CD4-positive, alpha-beta T cell treated with Interleukin-15 for 1 hour (primary cell): Measurements from ENCODE around the gene RANBP1.
"Not testable (repeated sequence)": the region's sequence is repeated elsewhere in the genome, so short reads cannot be mapped to it uniquely, and the experiment has no call there.

Experiments
- DNase-seq: peaks from one replicate; pipeline ENCODE4 v3.0.0-alpha.2; 2020

The RANBP1 gene

GRCh38 chr22:20155330-20156041 is 39.6 kb downstream of the RANBP1 start:
- no peak for DNase-seq

DNA sequence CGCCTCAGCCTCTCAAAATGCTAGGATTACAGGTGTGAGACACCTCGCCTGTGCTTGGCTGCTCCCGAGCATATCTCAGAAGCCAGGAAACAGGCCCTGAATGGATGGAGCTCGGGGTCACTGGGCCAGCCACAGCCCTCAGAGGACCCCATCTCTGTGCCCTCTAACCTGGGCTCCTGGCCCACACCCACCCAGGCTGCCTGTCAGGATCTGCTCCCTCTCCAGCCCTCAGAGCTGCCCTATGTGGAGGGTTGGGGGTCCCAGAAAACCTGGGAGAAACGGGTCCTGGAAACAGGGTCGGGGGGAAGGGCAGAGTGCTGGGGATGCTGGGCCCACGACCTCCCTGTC is 40.1 kb downstream of the RANBP1 start:
- DNase-seq, result no peak

GRCh38 chr22:20156611-20157429 is 40.9 kb downstream of the RANBP1 start:
- DNase-seq, result peak; percentile 85

- DNase-seq, result no peak
Measured at GRCh38 chr22:20157430-20158183, 41.7 kb downstream of the RANBP1 start.

- DNase-seq, result no peak
Measured at GRCh38 chr22:20158391-20159036, 42.6 kb downstream of the RANBP1 start.

DNA sequence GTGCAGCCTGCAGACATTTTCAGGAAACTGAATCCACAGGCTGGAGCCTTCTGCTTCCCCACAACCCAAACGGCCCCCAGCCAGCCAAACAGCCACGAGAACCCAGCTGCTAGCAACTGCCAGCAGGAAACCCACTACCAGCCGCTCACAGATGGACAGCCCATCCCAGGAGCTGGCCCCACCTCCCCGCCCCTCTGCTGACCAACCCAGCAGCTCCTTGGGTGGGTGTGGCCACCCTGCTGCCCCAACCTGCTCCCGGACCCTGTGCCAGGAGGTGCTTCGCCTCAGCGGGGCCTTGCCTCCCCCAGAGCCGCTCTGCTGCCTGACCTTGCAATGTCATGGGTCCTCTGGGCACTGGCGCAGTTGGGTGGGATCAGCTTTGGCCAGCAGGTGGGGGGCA is 43.2 kb downstream of the RANBP1 start:
- DNase-seq, result no peak

DNA sequence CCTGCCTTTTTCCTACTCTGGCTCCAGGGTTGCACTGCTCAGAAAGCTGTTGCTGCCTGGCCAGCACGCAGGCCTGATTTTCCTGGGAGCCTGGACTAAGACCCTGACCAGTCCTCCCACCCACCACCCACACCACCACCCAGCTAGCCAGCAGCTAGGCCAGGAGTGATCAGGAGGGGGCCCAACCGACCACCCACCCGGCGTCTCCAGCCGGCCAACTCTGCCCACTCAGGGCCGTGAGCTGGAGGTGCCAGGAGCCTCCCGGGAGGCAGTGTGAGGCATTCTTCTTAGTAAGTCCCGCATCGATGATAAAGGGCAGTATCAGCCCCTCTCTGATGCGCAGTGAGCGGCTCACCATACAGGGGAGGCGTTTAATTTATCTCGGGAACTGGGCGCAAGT is 43.6 kb downstream of the RANBP1 start:
- not testable (repeated sequence) for DNase-seq

DNA sequence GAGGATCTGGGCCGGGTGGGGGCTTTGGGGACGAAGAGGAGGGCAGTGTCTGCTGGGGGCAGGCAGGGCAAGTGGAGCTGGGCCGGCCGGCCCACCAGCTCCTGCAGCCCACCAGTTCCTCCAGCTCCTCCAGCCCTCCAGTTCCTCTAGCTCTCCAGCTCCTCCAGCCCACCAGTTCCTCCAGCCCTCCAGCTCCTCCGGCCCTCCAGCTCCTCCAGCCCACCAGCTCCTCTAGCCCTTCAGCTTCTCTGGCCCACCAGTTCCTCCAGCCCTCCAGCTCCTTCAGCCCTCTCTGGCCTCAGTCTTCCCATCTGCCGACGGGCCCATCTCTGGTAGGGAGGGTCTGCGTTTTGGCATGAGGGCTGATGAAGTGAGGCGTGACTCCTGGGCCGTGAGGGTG is 44.1 kb downstream of the RANBP1 start:
- DNase-seq, result no peak

GRCh38 chr22:20164863-20165262 is 49.0 kb downstream of the RANBP1 start:
- DNase-seq, result no peak

DNA sequence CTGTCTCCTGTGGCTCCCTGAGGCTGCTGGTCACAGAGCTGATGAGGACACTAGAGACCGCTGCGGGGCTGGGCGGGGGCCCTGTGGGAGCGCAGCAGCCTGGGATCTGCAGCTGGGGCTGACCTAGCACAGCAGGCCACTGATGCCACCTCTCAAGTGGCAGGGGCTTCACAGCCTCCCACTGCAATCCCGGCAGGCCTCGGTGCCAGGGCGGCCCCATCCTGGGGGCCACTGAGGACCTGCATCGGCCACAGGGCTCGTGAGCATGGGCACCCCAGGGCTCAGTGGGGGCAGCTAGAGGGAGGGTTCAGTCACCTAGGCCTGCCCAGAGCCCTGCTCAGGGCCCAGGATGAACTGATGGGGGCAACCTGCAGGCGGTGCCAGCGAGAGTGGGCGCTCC is 49.5 kb downstream of the RANBP1 start:
- no peak for DNase-seq

GRCh38 chr22:20165913-20166312 is 50.0 kb downstream of the RANBP1 start:
- DNase-seq, result no peak

- DNase-seq, result no peak
Measured at GRCh38 chr22:20166703-20167102, 50.8 kb downstream of the RANBP1 start.

DNA sequence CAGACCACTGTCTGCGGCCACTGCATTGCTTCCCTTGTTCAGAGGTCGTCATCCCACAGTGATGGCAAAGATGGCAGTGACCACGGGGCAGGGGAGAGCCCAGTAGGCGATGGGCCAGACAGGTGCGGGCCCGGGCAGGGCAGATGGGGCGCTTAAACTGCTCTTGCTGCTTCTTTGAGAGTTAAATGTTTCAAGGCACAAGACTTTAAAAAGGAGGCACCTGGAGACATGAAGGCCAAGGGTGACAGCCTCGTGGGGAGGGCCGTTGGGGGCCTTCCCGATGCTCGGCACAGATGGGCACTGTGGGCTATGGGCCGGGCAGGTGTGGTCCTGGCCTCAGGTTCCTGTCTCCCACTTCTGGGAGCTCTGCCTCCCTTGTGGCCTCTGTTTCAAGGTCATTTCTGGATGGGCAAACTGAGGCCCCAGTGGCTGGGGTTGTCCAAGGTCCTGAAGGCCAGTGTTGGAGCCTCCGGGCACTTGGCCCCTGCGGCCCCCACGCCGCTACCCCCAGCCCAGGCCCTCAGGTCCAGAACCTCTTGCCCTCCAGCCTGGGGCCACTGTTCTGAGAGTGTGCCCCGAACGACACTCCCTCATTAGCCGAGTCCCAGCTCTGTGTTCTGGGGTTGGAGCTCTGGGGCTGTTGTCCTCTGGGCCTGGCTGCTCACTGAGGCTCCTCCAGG is 51.9 kb downstream of the RANBP1 start:
- DNase-seq, result no peak

DNA sequence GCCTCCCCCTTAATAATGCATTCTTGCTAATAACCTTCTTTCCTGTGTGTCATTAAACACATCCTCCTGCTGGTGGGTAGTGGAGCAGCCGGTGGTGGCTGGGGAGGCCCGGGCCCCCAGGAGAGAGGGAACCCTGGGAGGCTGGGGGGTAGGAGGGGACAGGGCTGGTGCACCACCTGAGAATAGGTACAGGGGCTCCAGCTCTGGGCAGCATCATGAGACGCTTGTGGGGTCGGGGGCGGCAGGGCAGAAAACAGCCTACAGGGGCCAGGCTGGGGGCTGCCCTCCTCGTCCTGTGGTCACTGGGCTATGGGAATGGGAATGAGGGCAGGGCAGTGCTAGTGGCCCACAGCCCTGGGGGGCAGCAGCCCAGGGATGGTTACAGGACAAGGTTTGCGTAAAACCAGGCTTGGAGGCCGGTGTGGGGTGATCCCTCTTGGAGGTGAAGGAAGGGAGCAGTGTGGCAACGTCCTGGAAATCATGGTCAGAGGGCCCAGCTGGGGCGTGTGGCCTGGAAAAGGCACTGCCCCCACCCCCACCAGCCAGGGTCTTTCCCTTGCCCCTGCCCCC is 53.4 kb downstream of the RANBP1 start:
- no peak for DNase-seq

DNA sequence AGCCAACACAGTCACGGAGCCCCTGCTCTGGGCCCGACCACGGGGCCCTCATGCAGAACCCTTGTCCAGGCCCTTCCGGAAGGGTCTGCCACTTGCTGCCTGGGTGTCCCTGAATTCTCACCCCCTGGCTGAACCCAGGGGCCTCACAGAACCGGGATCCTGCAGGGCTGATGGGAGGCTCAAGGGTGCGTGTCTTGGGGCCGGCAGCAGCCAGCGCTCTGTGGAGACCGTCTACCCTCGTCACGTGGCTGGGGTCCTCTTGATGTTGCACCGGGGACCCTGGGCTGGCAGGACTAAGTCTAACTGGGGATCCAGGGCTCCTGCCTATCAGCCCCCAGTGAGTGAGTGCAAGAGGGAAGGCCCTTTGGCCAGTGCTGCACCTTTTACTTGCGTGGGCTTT is 54.3 kb downstream of the RANBP1 start:
- DNase-seq, result no peak

GRCh38 chr22:20171288-20172140 is 55.6 kb downstream of the RANBP1 start:
- no peak for DNase-seq

DNA sequence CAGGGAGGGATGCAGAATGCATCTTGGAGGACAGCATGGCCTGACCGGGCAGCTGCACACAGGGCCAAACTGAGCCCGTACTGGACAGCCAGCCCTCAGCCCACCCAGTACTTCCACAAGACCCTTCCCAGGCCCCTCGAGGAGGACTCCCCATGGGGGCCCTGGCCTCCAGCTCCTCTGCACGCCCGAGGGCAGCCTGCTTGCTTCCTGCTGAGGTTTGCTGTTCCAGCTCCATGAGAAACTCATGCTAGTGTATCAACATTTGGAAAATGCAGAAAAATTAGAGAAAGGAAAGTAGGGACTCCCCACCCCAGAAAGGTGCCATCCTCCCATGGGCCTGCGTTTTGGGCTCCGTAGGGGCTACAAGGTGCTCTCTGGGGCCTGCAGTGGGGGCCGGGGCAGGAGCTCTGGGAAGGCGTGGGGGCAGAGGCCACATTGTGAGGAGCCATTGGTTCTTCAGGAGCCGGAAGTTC is 56.3 kb downstream of the RANBP1 start:
- DNase-seq, result no peak

- DNase-seq, result no peak
Measured at GRCh38 chr22:20173246-20173645, 57.3 kb downstream of the RANBP1 start.

DNA sequence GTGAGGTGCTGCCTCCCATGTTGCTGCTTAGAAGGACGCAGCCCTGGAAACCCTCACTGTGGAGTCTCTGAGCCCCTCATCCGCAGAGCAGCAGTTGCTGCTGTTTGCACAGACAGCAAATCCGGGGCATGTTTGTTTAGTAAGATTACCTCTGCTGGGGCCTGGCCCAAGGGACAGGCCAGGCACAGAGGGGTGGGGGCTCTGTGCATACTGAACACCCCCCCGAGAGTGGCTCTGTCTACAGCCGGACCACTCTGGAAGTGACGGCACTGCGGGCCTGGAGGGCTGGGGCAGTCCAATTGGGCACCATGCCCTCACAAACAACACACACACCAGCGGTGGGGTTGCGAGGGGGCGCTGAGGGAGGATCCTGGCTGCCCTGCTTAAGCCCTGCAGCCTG is 57.9 kb downstream of the RANBP1 start:
- DNase-seq, result no peak

DNA sequence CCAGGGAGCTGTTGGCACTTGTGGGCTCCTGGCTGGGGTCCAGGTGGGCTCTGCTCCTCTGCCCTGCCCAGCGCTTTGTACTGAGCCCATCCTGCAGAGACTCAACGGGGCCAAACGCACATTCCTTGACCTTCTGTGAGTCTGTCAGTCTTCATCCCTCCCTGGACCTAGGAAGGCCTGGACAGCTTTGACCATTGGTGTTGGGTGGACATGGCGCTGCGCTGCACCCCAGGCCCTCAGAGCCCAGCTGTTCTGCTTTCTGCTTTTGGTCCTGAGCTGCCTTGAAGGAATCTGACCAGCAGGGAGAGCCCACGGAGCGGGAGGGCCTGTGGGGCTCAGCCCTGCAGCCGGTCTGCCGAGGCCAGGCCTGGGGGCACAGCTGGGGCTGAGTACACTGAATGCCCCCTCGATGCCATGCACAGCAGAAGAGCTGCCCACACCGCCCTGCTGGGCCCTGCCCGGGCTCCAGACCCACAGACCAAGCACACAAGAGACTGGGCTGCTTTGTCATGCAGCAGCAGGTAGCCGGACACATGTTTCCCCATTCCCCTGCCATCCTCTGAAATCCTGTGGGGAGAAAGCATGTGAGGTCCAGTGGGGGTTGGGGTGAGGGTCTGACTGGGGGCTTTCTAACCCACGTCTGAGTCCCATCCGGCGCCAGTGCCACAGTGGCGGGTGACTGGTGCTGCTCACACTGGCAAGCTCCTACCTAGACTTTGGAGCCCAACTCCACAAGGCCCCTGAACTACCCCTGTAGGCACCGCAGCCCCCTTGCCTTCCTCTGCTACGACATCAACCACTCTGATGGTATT is 59.1 kb downstream of the RANBP1 start:
- no peak for DNase-seq

DNA sequence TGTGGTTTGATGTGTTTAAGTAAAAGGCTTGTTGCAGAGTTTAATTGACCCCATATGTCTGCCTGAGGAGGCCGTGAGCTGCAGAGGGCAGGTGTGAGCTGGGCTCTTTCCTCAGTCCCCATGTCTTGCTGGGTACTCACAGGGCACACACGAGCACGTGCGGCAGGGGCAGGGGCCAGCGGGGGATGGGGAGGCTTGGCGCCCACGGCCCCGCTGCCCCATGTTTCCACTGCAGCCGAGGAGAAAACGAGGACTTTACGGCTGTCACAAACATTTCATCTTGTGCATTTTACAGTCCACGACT is 59.6 kb downstream of the RANBP1 start:
- DNase-seq, result no peak
